GM10266 (cell line): ENCODE results near the gene MTERF1.

ENCODE experiments used
- DNase-seq: peaks from one replicate; pipeline ENCODE4 v3.0.0; 2012; ENCODE audit errors: extremely low spot score
- TF ChIP-seq, protein P1 (sequence below): IDR thresholded peaks from 2 replicates; pipeline ENCODE4 v1.5.1; 2012; ENCODE audit warnings: mild to moderate bottlenecking, low read depth; ENCODE audit not compliant: control insufficient read depth, insufficient read depth; ENCODE audit errors: missing control alignments

MTERF1 gene, protein sequence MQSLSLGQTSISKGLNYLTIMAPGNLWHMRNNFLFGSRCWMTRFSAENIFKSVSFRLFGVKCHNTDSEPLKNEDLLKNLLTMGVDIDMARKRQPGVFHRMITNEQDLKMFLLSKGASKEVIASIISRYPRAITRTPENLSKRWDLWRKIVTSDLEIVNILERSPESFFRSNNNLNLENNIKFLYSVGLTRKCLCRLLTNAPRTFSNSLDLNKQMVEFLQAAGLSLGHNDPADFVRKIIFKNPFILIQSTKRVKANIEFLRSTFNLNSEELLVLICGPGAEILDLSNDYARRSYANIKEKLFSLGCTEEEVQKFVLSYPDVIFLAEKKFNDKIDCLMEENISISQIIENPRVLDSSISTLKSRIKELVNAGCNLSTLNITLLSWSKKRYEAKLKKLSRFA

DNA sequence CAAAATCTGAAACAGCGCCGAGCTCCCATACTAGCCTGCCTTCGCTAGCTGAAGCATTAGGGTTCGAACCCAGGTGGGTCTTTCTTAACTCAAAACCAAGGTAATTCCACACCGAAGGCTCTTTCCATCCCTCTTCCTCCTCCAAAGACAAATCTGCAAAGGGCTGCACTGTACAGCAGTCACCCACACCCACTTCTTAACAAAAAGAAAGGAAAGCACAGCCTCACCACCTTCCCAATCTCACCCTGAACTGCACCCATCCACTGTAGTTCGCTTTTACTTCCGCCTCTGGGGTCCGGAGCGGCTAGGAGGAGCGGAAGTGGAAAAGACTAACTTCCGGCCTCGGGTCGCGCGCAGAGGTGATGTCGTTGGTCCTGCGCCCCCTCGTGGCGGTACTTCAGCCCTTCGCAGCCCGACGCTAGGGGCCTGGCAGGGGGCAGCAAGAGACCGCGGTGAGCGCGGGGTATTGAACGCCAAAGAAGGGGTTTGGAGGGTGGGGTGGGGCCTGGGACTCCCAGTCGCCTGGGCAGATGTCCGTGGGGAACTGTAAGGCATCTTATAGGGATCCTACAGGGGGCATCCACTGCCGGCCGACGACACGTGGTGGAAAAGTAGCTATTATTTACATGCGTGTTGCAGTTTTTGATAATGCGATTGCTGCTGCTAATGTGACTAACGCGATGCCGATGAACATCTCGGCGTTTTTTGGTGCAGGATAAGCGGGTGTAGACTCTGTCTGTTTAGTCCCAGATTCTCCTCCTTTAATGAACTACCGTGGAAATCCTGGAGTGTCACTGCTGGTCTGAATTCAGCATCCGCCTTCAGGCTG lies at the start of gene MTERF1:
MTERF1 (minus strand) TSS at position 290 of the 829 bp plus-strand sequence. CDS start 619 bp downstream, outside the sequence.
- DNase-seq: peak; percentile 89
- TF ChIP-seq, protein P1, sequence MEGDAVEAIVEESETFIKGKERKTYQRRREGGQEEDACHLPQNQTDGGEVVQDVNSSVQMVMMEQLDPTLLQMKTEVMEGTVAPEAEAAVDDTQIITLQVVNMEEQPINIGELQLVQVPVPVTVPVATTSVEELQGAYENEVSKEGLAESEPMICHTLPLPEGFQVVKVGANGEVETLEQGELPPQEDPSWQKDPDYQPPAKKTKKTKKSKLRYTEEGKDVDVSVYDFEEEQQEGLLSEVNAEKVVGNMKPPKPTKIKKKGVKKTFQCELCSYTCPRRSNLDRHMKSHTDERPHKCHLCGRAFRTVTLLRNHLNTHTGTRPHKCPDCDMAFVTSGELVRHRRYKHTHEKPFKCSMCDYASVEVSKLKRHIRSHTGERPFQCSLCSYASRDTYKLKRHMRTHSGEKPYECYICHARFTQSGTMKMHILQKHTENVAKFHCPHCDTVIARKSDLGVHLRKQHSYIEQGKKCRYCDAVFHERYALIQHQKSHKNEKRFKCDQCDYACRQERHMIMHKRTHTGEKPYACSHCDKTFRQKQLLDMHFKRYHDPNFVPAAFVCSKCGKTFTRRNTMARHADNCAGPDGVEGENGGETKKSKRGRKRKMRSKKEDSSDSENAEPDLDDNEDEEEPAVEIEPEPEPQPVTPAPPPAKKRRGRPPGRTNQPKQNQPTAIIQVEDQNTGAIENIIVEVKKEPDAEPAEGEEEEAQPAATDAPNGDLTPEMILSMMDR: peak; percentile 99

DNA sequence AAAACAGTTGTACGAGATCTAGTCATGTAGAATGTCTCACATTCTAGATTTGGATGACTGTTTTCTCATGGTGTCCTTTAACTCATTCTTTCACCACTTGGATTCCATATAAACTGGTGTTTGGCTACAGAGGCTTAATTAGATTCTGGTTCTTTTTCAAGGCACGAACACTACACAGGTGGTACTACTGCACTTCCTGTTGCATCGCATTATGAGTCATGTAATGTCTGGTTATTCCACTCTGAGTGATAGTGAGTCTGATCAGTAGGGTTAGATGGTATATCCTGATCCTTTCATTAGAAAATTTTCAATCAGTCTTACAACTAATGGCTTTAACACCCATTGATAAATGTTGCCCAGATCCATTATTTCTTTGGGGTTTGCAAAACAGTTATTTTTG lies 49.0 kb upstream of the MTERF1 start:
- TF ChIP-seq, protein P1: no peak
- DNase-seq: no peak

DNA sequence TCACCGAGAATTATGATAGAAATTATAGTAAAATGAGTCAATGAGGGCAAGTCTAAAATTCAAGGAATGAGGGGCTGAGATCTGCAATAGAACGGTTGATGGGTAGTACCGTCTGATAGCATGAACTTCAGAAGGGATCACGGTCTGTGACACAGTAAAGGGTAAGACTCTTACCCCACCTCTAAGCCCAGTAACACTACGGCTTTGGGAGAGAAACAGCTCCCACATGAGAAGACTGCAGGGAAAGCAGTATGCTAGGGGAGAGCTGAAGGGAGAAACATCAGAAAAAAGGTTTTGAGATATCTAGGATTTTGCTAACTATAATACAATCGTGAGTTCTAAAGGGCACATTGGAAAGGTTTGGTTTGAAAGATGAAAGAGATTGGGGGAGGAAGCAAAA lies 47.4 kb upstream of the MTERF1 start:
- DNase-seq: no peak
- TF ChIP-seq, protein P1: no peak

DNA sequence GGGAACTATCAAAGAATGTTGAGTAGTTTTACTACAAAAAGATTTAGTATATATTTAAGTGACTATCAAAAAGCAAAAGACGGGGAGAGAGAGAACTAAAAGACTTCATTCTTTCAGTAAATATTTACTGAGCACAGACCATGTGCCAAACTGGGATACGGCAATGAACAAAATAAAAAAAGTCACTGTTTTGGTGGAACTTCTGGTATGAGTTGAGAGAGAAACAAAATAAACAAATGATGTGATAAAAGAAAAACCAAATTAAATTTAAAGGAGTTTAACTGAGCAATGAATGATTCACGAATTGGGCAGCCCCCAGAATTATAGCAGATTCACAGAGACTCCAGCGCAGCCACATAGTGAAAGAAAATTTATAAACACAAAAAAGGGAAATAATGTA lies 42.4 kb upstream of the MTERF1 start:
- TF ChIP-seq, protein P1: no peak
- DNase-seq: no peak

DNA sequence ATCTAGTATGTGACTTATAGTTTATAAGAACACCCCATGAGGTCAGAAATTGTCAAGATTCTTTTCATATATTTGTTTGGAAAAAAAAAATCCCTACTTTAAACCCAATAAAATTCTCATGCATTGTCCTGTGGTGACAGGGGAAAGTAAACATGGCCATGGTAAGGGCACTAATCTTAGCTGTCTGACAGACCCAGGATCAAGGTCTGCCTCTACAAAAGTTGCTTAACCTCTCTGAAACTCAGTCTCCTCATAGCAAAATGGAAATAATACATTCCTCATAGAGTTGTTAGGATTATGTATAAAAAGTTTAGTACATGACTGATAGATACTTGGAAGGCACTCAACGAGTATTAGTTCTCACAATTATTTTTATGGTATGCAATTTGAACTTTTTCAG lies 37.9 kb upstream of the MTERF1 start:
- no peak for DNase-seq
- TF ChIP-seq, protein P1: no peak

DNA sequence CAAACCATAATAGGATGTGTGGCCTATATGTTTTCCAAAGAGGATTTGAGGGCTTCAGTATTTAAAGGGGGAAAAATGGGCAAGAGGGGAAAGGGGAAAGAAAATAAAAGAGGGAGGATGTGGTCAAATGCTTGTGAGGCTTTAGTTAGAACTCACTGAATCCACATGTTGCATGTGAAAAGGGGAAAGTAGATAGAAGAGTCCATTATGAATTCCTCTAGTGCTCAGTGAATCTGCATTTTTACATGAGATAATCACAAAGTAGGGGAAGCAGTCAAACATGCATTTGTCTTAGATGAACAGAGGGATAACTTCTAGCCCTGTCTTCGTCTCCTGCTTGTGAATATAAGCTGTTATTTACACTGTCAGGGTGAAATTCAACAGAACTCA lies 35.5 kb upstream of the MTERF1 start:
- TF ChIP-seq, protein P1: no peak
- DNase-seq: no peak

DNA sequence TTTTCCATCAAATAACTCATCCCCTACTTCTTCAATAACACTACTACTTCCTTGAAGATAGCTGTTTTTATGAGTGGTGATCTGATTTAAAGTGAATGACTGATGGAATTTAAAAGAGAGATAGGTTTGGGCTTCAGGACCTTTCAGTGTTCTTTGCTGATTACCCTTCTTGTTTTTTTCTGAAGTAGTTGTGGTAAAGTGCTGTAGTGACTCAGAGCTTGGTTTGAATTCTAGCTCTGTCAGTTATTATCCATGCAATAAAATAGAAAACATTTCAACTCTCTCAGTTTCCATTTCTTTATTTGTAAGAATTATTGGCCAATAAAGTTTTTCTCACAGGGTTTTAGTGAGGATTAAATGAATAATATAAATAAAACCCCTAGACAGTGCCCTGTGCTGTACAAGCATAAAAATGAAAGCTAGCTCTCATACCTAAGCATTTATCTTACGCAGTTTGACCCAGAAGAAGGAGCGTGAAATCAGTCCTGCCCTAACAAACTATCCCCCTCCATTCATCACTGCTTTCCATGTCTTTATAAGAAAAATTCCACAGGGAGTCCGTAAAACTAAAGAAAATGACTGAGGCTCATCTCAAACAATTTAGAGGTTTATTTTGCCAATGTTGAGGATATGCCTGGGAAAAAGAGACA lies 35.0 kb upstream of the MTERF1 start:
- TF ChIP-seq, protein P1: no peak
- DNase-seq: no peak
